ENCODE measurements around the gene ING5. TPM values are rescaled to one million over a fixed set of nuclear protein-coding genes. Genes with fewer than 3 reads are reported as not detected.

Gene ING5
- total RNA-seq, 6 experiments from 2014 or later, result 18.7 to 20.0 (median 19.5) TPM

- no peak for DNase-seq
- Mint-ChIP-seq H3K4me3 (no peak overlapping the region), H3K36me3 (ENCODE audit: low read depth) (no peaks in the 10 kb centered on the region), H3K27me3 (ENCODE audit: insufficient read depth) (no peaks in the 10 kb centered on the region; the same call in 1 of the 2 replicates), H3K9me3 (no peaks in the 10 kb centered on the region), H3K27ac (no peak overlapping the region), H3K4me1 (ENCODE audit: low read depth) (peaks cover 10% of the 10 kb centered on the region)
- TF ChIP-seq CTCF (IDR thresholded peaks at IDR 0.05), result no peak
These were observed 71.9 kb downstream of the ING5 start for GRCh38 chr2:241773511-241774418.

- peaks cover 10% of the 10 kb centered on the region for H3K4me1 Mint-ChIP-seq (ENCODE audit: low read depth)
- no peak overlapping the region for H3K27ac Mint-ChIP-seq
- TF ChIP-seq CTCF (IDR thresholded peaks at IDR 0.05), result 0 out of 2 replicates have a peak, but pooled peaks have one; percentile 8
- H3K36me3 Mint-ChIP-seq (ENCODE audit: low read depth), result no peaks in the 10 kb centered on the region
- H3K4me3 Mint-ChIP-seq, result no peak overlapping the region
- H3K27me3 Mint-ChIP-seq (ENCODE audit: insufficient read depth), result no peaks in the 10 kb centered on the region; the same call in 1 of the 2 replicates
- H3K9me3 Mint-ChIP-seq, result no peaks in the 10 kb centered on the region
- peak; percentile 86 for DNase-seq
These were observed 72.8 kb downstream of the ING5 start for GRCh38 chr2:241774419-241775222.

GRCh38 chr2:241775223-241776177 lies 73.7 kb downstream of the ING5 start:
- TF ChIP-seq CTCF (IDR thresholded peaks at IDR 0.05), result no peak
- no peak overlapping the region for H3K27ac Mint-ChIP-seq
- no peaks in the 10 kb centered on the region; the same call in 1 of the 2 replicates for H3K27me3 Mint-ChIP-seq (ENCODE audit: insufficient read depth)
- H3K4me1 Mint-ChIP-seq (ENCODE audit: low read depth), result peaks cover 10% of the 10 kb centered on the region
- no peaks in the 10 kb centered on the region for H3K9me3 Mint-ChIP-seq
- H3K4me3 Mint-ChIP-seq, result no peak overlapping the region
- DNase-seq, result no peak
- H3K36me3 Mint-ChIP-seq (ENCODE audit: low read depth), result no peaks in the 10 kb centered on the region

- H3K27ac Mint-ChIP-seq, result no peak within 1 kb of the TSS
- peaks cover 7% of the 10 kb centered on the region; the same call in 1 of the 2 replicates for H3K9me3 Mint-ChIP-seq
- TF ChIP-seq CTCF (IDR thresholded peaks at IDR 0.05), result no peak
- no peak within 1 kb of the TSS for H3K4me3 Mint-ChIP-seq
- no peak for DNase-seq
- H3K36me3 Mint-ChIP-seq (ENCODE audit: low read depth), result no peaks in the 10 kb centered on the region
- peaks cover 10% of the 10 kb centered on the region for H3K4me1 Mint-ChIP-seq (ENCODE audit: low read depth)
- no peaks in the 10 kb centered on the region; the same call in 1 of the 2 replicates for H3K27me3 Mint-ChIP-seq (ENCODE audit: insufficient read depth)
These were observed 74.7 kb downstream of the ING5 start, which contains the start of gene GAL3ST2 for GRCh38 chr2:241776336-241777169. Gene GAL3ST2 (plus strand): TSS chr2:241776822. CDS start chr2:241776956, 134 bp downstream.
